H9 (cell line): ENCODE measurements around the gene GATA2. TPM values are rescaled to one million over a fixed set of nuclear protein-coding genes. Genes with fewer than 3 reads are reported as not detected.

Source experiments
- DNase-seq: peaks from one replicate; pipeline ENCODE4 v3.0.0-alpha.2; 2017
- H2AFZ ChIP-seq: one replicate; pipeline ENCODE4 v1.6.1; 2013; ENCODE audit warnings: mild to moderate bottlenecking, low read length, control low read depth, moderate library complexity
- H2AK5ac ChIP-seq: 2 replicates; pipeline ENCODE4 v1.6.1; 2013; ENCODE audit warnings: low read length, control low read depth, mixed read lengths; ENCODE audit not compliant: insufficient read length
- H2BK120ac ChIP-seq: one replicate; pipeline ENCODE4 v1.6.1; 2013; ENCODE audit warnings: low read depth, mild to moderate bottlenecking, low read length, control low read depth, inconsistent platforms; ENCODE audit not compliant: poor library complexity, severe bottlenecking
- H2BK12ac ChIP-seq: 2 replicates; pipeline ENCODE4 v1.6.1; 2013; ENCODE audit warnings: low read length, control low read depth, mixed read lengths, low read depth; ENCODE audit not compliant: insufficient read length
- H2BK15ac ChIP-seq: 2 replicates; pipeline ENCODE4 v1.6.1; 2013; ENCODE audit warnings: low read depth, low read length, control low read depth
- H2BK20ac ChIP-seq: one replicate; pipeline ENCODE4 v1.6.1; 2013; ENCODE audit warnings: low read depth, mild to moderate bottlenecking, low read length, control low read depth, inconsistent platforms; ENCODE audit not compliant: poor library complexity, severe bottlenecking
- H2BK5ac ChIP-seq: 2 replicates; pipeline ENCODE4 v1.6.1; 2013; ENCODE audit warnings: low read length, control low read depth, mixed read lengths; ENCODE audit not compliant: insufficient read length
- H3K14ac ChIP-seq: 2 replicates; pipeline ENCODE4 v1.6.1; 2013; ENCODE audit warnings: low read length, control low read depth; ENCODE audit not compliant: insufficient read depth
- H3K18ac ChIP-seq: 2 replicates; pipeline ENCODE4 v1.6.1; 2013; ENCODE audit warnings: low read depth, mild to moderate bottlenecking, mixed read lengths, low read length, control low read depth; ENCODE audit not compliant: insufficient read length
- H3K23ac ChIP-seq: 2 replicates; pipeline ENCODE4 v1.6.1; 2013; ENCODE audit warnings: low read length, control low read depth, mixed read lengths, low read depth; ENCODE audit not compliant: insufficient read length
- H3K23me2 ChIP-seq: 2 replicates; pipeline ENCODE4 v1.6.1; 2013; ENCODE audit warnings: low read depth, mild to moderate bottlenecking, mixed read lengths, low read length, control low read depth; ENCODE audit not compliant: insufficient read length, poor library complexity, severe bottlenecking
- H3K27ac ChIP-seq: 2 replicates; pipeline ENCODE4 v1.5.1; 2013; ENCODE audit warnings: low read length, control low read depth, mixed read lengths, low read depth; ENCODE audit not compliant: insufficient read length
- H3K27me3 ChIP-seq: 2 replicates; pipeline ENCODE4 v1.6.1; 2013; ENCODE audit warnings: low read length, control low read depth, inconsistent platforms; ENCODE audit not compliant: insufficient read depth
- H3K4ac ChIP-seq: 2 replicates; pipeline ENCODE4 v1.6.1; 2013; ENCODE audit warnings: low read depth, mild to moderate bottlenecking, control low read depth, inconsistent platforms, low read length, moderate library complexity
- H3K4me1 ChIP-seq: 2 replicates; pipeline ENCODE4 v1.6.1; 2013; ENCODE audit warnings: low read length, control low read depth, inconsistent platforms; ENCODE audit not compliant: insufficient read depth
- H3K4me2 ChIP-seq: 2 replicates; pipeline ENCODE4 v1.6.1; 2013; ENCODE audit warnings: low read length, control low read depth, mixed read lengths; ENCODE audit not compliant: insufficient read length, insufficient read depth
- H3K56ac ChIP-seq: 2 replicates; pipeline ENCODE4 v1.6.1; 2013; ENCODE audit warnings: low read depth, mild to moderate bottlenecking, mixed read lengths, low read length, control low read depth; ENCODE audit not compliant: insufficient read length
- H3K79me1 ChIP-seq: 2 replicates; pipeline ENCODE4 v1.6.1; 2013; ENCODE audit warnings: low read depth, mild to moderate bottlenecking, moderate library complexity, low read length, control low read depth, inconsistent platforms; ENCODE audit not compliant: insufficient read depth, poor library complexity, severe bottlenecking
- H3K79me2 ChIP-seq: 2 replicates; pipeline ENCODE4 v1.6.1; 2013; ENCODE audit warnings: low read length, control low read depth, inconsistent platforms; ENCODE audit not compliant: insufficient read depth
- H3K9ac ChIP-seq: 2 replicates; pipeline ENCODE4 v1.6.1; 2013; ENCODE audit warnings: low read length, control low read depth, mixed read lengths; ENCODE audit not compliant: insufficient read length; ENCODE audit errors: extremely low read depth
- H3K9me3 ChIP-seq: one replicate; pipeline ENCODE4 v1.6.1; 2013; ENCODE audit warnings: low read depth, low read length, inconsistent platforms; ENCODE audit not compliant: control insufficient read depth
- H3T11ph ChIP-seq: one replicate; pipeline ENCODE4 v1.6.1; 2013; ENCODE audit warnings: mild to moderate bottlenecking, low read length, control low read depth, inconsistent platforms
- H4K20me1 ChIP-seq: one replicate; pipeline ENCODE4 v1.6.1; 2013; ENCODE audit not compliant: control insufficient read depth, insufficient read length, insufficient read depth
- H4K5ac ChIP-seq: 2 replicates; pipeline ENCODE4 v1.6.1; 2013; ENCODE audit warnings: low read depth, mild to moderate bottlenecking, mixed read lengths, low read length, control low read depth; ENCODE audit not compliant: insufficient read length
- H4K8ac ChIP-seq: replicated peaks from 2 replicates; pipeline ENCODE4 v1.6.1; 2013; ENCODE audit warnings: low read length, control low read depth, mixed read lengths, low read depth; ENCODE audit not compliant: insufficient read length
- H4K91ac ChIP-seq: 2 replicates; pipeline ENCODE4 v1.6.1; 2013; ENCODE audit warnings: low read depth, mild to moderate bottlenecking, moderate library complexity, mixed read lengths, low read length, control low read depth; ENCODE audit not compliant: insufficient read length
- H3K27ac Mint-ChIP-seq, 3 experiments: 2 replicates in 2 of 3; 3 replicates in 1 of 3; pipeline ENCODE4 v1.8.0; 2020 to 2021; ENCODE audit warnings: mixed read lengths in 3 of 3, mild to moderate bottlenecking in 1 of 3, moderate library complexity in 1 of 3
- H3K27me3 Mint-ChIP-seq: 2 replicates; pipeline ENCODE4 v1.8.0; 2021; ENCODE audit warnings: low read depth, mild to moderate bottlenecking, moderate library complexity, mixed read lengths
- H3K36me3 Mint-ChIP-seq, 3 experiments: 2 replicates in 2 of 3; 3 replicates in 1 of 3; pipeline ENCODE4 v1.8.0; 2020 to 2021; ENCODE audit warnings: low read depth in 3 of 3, mixed read lengths in 3 of 3; ENCODE audit not compliant: insufficient read depth in 1 of 3
- H3K4me1 Mint-ChIP-seq, 2 experiments: 2 replicates each; pipeline ENCODE4 v1.8.0; 2020; ENCODE audit warnings: mixed read lengths in 2 of 2
- H3K4me3 Mint-ChIP-seq, 2 experiments: 2 replicates in 1 of 2; 3 replicates in 1 of 2; pipeline ENCODE4 v1.8.0; 2020 to 2021; ENCODE audit warnings: mild to moderate bottlenecking in 2 of 2, mixed read lengths in 2 of 2, moderate library complexity in 1 of 2
- H3K9me3 Mint-ChIP-seq, 2 experiments: 2 replicates in 1 of 2; 3 replicates in 1 of 2; pipeline ENCODE4 v1.8.0; 2020; ENCODE audit warnings: mild to moderate bottlenecking in 2 of 2, mixed read lengths in 2 of 2, moderate library complexity in 1 of 2
- CTCF ChIP-seq: fragments of 200-600 bp; sonication (generic); conservative IDR thresholded peaks from 3 replicates; pipeline ENCODE4 v1.8.0; 2021; ENCODE audit warnings: antibody characterized with exemption, mild to moderate bottlenecking
- WGBS: extraction: QIAGEN DNeasy Blood & Tissue Kit; methylation state at CpG from one replicate; pipeline ENCODE4 v1.1.7; 2013; ENCODE audit warnings: missing lambda C conversion rate, low lambda C conversion rate, mixed read lengths; ENCODE audit not compliant: insufficient read length; ENCODE audit errors: extremely low coverage; 5-methylcytosine and 5-hydroxymethylcytosine counted together
- total RNA-seq: library from RNA; stranded (reverse); gene quantifications from 2 replicates; pipeline ENCODE4 v1.2.1, GENCODE V29; 2021

Gene GATA2
- total RNA-seq, 1 experiment from 2014 or later: 1.9 TPM

GRCh38 chr3:128452678-128453275 lies 40.2 kb downstream of the GATA2 start:
- no peak overlapping the region for H3K56ac ChIP-seq
- H4K8ac ChIP-seq: no peak overlapping the region
- no peaks in the 10 kb centered on the region; a peak in 1 of 7 replicates for H3K36me3 Mint-ChIP-seq
- peaks cover 87% of the 10 kb centered on the region for H3K27me3 Mint-ChIP-seq
- no peak overlapping the region for H3K23ac ChIP-seq
- H3K18ac ChIP-seq: no peak overlapping the region
- no peaks in the 10 kb centered on the region for H3K4me1 ChIP-seq
- H2BK5ac ChIP-seq: no peak overlapping the region
- no peak overlapping the region for H2BK15ac ChIP-seq
- H2BK20ac ChIP-seq: no peak overlapping the region
- no peak overlapping the region for H2AFZ ChIP-seq
- H4K5ac ChIP-seq: no peak overlapping the region
- peaks cover 0 to 2% of the 10 kb centered on the region in 2 experiments; a peak in 1 of 5 replicates for H3K9me3 Mint-ChIP-seq
- no peaks in the 10 kb centered on the region for H4K20me1 ChIP-seq
- DNase-seq: no peak
- H3K4me1 Mint-ChIP-seq: peaks cover 5 to 9% of the 10 kb centered on the region in 2 experiments
- no peaks in the 10 kb centered on the region for H3K23me2 ChIP-seq
- H3K27ac ChIP-seq: no peak overlapping the region
- no peak overlapping the region for H2AK5ac ChIP-seq
- no peaks in the 10 kb centered on the region for H3K79me1 ChIP-seq
- no peak overlapping the region for H2BK120ac ChIP-seq
- H3K4ac ChIP-seq: no peak overlapping the region
- H2BK12ac ChIP-seq: no peak overlapping the region
- no peak overlapping the region for H4K91ac ChIP-seq
- no peak overlapping the region for H3K14ac ChIP-seq
- TF ChIP-seq CTCF: no peak
- no peak overlapping the region for H3T11ph ChIP-seq
- WGBS: no CpG with 5 or more reads among the region's 21 CpGs
- H3K4me3 Mint-ChIP-seq: no peak overlapping the region; a peak in 1 of 5 replicates
- H3K79me2 ChIP-seq: no peaks in the 10 kb centered on the region
- H3K9me3 ChIP-seq: no peaks in the 10 kb centered on the region
- no peaks in the 10 kb centered on the region; the same call in 1 of the 2 replicates for H3K27me3 ChIP-seq
- H3K9ac ChIP-seq: no peak overlapping the region
- H3K4me2 ChIP-seq: no peak overlapping the region
- no peak overlapping the region for H3K27ac Mint-ChIP-seq
